ENCODE measurements around the gene GSG1L.

The GSG1L gene

DNA sequence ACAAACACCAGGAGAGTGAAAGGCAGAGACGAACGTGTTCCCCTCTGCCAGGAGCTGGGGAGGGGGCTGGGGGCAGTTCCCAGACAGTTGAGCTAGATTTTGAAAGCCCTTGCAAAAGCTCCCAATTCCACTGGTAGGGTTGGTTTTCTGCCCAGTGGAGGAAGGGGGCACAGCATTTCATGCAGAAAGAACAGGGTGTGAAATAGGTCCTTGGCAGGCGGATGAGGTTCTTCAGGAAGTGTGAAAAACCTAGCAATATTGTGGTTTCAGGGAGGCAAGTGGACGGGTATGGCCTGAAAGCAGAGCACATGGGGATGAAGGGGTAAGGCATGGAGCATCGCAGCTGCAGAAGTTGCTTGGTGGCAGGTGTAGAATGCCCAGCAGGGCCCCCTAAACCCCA lies 265.3 kb downstream of the GSG1L start:
- H3K9me3 Mint-ChIP-seq = peaks cover 2% of the 10 kb centered on the region
- no peaks in the 10 kb centered on the region for H3K4me1 Mint-ChIP-seq (ENCODE audit: low read depth)
- H3K36me3 Mint-ChIP-seq (ENCODE audit: low read depth) = no peaks in the 10 kb centered on the region
- H3K27me3 Mint-ChIP-seq = peaks cover 31% of the 10 kb centered on the region
- H3K27ac Mint-ChIP-seq = no peak overlapping the region
- H3K4me3 Mint-ChIP-seq = no peak overlapping the region
- no peak for DNase-seq

DNA sequence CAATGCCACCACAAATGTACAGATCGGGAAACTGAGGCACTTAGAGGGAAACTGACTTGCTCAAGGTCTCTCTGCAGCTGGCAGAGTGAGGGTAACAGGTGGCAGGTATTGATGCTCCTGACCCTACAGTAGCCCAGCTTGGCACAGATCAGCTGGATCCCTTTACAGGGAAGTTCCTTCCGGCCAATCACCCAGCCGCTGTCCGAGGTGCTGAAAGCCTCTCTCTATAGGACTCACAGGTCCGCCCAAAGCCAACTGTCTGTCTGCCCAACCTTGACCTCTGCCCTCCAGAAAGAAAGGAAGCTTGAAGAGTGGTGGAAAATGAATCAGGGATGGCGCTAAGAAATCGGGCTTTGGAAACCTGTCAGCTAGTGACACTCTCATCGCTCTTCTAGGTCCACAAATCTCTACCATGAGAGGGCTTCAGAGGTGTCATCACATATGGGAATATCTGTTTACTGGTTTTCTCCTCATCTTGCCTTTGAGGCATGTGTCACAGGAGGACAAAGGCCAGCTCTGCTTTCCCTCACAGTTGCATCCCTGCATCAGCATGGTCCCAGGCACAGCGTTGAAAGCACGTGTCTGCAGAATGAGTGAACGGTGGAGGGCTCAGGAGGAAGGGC lies 267.4 kb downstream of the GSG1L start:
- Mint-ChIP-seq H3K4me1 (ENCODE audit: low read depth) (no peaks in the 10 kb centered on the region), H3K27ac (no peak overlapping the region), H3K4me3 (no peak overlapping the region)

DNA sequence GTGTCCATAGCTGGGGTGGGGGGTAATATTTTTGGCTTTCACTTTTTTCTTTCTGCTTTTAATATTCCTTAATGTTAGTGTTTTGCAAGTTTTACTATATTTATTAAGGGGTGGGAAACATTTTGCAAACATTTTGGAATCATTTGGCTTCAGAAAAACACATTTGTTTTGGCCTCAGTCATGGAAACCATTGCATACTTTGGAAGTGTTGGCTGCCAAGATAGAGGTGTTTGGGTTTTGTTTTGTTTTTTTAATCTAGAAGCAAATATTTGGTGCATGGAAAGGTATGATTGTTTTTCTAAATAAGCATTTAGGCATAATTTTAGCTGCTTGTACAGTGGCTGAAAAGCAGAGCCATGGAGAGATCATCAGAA lies 270.3 kb downstream of the GSG1L start:
- no peak for DNase-seq
- Mint-ChIP-seq H3K27ac (no peak overlapping the region), H3K27me3 (peaks cover 19% of the 10 kb centered on the region), H3K36me3 (ENCODE audit: low read depth) (no peaks in the 10 kb centered on the region), H3K4me3 (no peak overlapping the region), H3K9me3 (peaks cover 2% of the 10 kb centered on the region), H3K4me1 (ENCODE audit: low read depth) (no peaks in the 10 kb centered on the region)

More for the DNA sequence above, 267.4 kb downstream of the GSG1L start:
- no peak for DNase-seq
- H3K9me3 Mint-ChIP-seq = peaks cover 2% of the 10 kb centered on the region
- no peaks in the 10 kb centered on the region for H3K36me3 Mint-ChIP-seq (ENCODE audit: low read depth)
- peaks cover 19% of the 10 kb centered on the region for H3K27me3 Mint-ChIP-seq

- Mint-ChIP-seq H3K36me3 (ENCODE audit: low read depth) (no peaks in the 10 kb centered on the region), H3K27ac (no peak overlapping the region), H3K4me3 (no peak overlapping the region), H3K4me1 (ENCODE audit: low read depth) (no peaks in the 10 kb centered on the region), H3K9me3 (peaks cover 2% of the 10 kb centered on the region), H3K27me3 (peaks cover 19% of the 10 kb centered on the region)
- no peak for DNase-seq
These were observed 270.8 kb downstream of the GSG1L start for GRCh38 chr16:27792486-27793248.

DNA sequence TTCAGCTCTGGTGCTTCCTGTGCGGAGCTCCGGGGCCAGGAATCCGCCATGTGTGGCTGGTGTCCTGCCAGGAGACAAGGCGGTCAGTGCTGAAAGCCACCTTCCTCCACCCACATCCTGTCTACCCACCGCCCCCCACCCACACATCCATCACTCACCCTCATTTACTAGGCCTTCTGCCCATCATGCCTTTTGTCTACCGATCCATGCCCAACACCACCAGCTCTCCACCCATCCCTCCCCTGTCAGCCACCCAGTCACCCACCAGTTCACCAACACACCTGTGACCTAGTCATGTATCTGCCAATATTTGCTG lies 272.2 kb downstream of the GSG1L start:
- Mint-ChIP-seq H3K9me3 (peaks cover 2% of the 10 kb centered on the region), H3K4me1 (ENCODE audit: low read depth) (no peaks in the 10 kb centered on the region), H3K36me3 (ENCODE audit: low read depth) (no peaks in the 10 kb centered on the region), H3K4me3 (no peak overlapping the region), H3K27ac (no peak overlapping the region), H3K27me3 (peaks cover 12% of the 10 kb centered on the region)
- no peak for DNase-seq

DNA sequence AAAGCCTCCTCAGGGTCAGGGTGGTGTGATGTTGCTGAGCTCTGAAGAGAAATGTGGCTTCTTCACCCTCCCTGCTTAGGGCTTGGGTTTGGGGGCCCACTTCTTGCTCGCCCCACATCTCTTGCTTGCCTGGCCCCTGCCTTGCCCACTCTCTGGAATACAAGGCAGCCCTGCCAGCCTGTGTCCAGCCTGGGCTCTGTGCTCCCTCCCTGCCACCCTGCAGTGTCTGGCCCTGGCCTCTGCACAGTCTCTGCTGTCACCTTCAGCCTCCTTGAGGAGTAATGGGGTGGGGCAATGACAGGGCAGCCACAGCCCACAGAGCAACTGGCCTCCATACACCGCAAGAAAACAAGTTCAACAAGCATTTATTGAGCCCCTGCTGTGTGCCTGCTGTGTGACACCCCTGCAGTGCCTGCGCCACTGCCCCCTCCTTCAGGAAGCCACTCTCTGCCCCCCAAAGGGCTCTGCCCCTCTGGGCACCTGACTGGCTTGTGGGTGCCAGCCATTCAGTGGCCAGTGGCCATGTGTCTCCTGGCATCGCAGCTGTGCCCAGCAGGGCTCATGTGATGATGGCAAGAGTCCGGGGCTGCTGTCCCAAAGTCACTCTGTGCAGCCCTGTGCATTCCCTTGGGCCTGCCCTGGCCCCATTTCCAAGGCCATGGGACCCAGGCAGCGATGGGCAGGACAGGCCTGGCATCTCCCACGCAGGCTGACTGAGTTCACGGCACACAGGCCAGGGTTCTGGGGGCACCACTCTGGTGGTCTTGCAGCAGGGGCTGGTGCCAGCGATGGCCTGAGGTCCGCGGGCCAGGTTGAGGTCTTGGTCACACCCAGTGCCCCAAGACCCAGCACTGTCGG lies 272.7 kb downstream of the GSG1L start:
- Mint-ChIP-seq H3K27me3 (peaks cover 8% of the 10 kb centered on the region), H3K4me3 (no peak overlapping the region), H3K4me1 (ENCODE audit: low read depth) (no peaks in the 10 kb centered on the region), H3K36me3 (ENCODE audit: low read depth) (no peaks in the 10 kb centered on the region), H3K9me3 (peaks cover 2% of the 10 kb centered on the region), H3K27ac (no peak overlapping the region)
- DNase-seq = no peak

- Mint-ChIP-seq H3K27me3 (peaks cover 2% of the 10 kb centered on the region), H3K9me3 (no peaks in the 10 kb centered on the region), H3K4me3 (no peak overlapping the region), H3K4me1 (ENCODE audit: low read depth) (no peaks in the 10 kb centered on the region), H3K36me3 (ENCODE audit: low read depth) (no peaks in the 10 kb centered on the region), H3K27ac (no peak overlapping the region)
- no peak for DNase-seq
These were observed 273.8 kb downstream of the GSG1L start for GRCh38 chr16:27789595-27790241.

DNA sequence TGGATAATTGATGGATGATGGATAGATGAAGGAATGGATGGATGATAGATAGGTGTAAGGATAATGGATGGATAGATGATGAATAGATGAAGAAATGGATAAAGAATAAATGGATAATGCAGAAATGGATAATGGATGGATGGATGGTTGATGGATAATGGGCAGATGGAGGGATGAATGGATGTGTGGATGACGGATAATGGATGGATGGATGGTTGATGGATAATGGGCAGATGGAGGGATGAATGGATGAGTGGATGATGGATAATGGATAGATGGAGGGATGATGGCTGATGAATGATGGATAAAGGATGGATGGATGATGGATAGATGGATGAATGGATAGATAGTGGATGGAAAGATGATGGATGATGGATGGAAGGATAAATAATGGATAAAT lies 274.4 kb downstream of the GSG1L start:
- DNase-seq = no peak
- Mint-ChIP-seq H3K27me3 (no peaks in the 10 kb centered on the region), H3K4me1 (ENCODE audit: low read depth) (no peaks in the 10 kb centered on the region), H3K4me3 (no peak overlapping the region), H3K36me3 (ENCODE audit: low read depth) (no peaks in the 10 kb centered on the region), H3K27ac (no peak overlapping the region), H3K9me3 (no peaks in the 10 kb centered on the region)

DNA sequence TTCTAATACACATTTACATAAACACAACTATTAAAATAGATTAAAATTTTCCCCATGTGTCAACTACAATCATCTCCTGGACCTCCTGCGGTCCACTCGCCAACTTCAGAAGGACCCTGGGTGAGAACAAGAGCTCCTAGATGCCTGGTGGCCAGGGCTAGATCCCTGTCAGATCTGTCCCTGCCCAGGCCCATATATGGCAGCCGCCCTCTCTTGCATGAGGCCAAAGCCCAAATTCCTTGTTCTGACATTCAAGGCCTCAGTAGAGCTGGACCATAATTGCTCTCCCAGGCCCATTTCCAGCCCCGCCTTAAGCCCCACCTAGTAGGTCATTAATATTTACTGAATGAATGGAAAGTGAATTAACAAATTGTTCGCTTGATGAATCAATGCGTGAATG lies 275.8 kb downstream of the GSG1L start:
- no peaks in the 10 kb centered on the region for H3K36me3 Mint-ChIP-seq (ENCODE audit: low read depth)
- no peaks in the 10 kb centered on the region for H3K27me3 Mint-ChIP-seq
- no peak for DNase-seq
- H3K27ac Mint-ChIP-seq = no peak overlapping the region
- H3K4me3 Mint-ChIP-seq = no peak overlapping the region
- no peaks in the 10 kb centered on the region for H3K9me3 Mint-ChIP-seq
- H3K4me1 Mint-ChIP-seq (ENCODE audit: low read depth) = no peaks in the 10 kb centered on the region

DNA sequence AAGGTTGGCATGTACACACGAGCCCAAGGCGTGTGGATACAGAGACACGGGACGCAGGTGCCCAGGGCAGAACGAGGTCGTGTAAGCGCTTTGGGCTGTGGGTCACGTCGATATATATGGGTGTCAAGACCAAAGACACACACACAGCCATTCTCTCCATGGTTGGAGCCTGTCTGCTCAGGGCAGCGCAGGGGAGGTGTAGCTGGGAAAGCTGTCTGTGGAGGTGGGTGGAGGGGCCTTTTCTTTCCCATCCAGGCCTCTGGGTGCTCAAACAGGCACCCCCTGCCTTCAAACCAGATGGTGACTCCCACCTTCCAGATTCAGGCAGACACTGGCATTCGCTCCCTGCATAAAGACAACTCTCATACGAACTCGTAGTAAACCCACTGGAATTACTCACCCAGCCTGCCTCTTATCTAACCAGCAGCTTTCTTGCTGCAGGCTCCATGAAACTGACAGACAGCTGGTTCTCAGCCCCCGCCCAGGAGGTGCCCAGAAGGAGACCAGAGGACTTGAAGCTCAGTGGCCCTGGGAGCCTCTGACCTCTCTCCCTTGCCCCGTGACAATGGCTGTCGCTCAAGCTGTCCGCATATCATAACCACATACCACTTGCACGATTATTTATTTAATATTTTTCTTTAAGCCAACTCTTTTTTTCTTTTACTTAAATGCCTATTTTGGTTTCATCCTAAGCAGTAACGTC lies 276.4 kb downstream of the GSG1L start:
- DNase-seq = no peak
- Mint-ChIP-seq H3K4me3 (no peak overlapping the region), H3K9me3 (no peaks in the 10 kb centered on the region), H3K27ac (no peak overlapping the region), H3K4me1 (ENCODE audit: low read depth) (no peaks in the 10 kb centered on the region), H3K36me3 (ENCODE audit: low read depth) (no peaks in the 10 kb centered on the region), H3K27me3 (no peaks in the 10 kb centered on the region)

DNA sequence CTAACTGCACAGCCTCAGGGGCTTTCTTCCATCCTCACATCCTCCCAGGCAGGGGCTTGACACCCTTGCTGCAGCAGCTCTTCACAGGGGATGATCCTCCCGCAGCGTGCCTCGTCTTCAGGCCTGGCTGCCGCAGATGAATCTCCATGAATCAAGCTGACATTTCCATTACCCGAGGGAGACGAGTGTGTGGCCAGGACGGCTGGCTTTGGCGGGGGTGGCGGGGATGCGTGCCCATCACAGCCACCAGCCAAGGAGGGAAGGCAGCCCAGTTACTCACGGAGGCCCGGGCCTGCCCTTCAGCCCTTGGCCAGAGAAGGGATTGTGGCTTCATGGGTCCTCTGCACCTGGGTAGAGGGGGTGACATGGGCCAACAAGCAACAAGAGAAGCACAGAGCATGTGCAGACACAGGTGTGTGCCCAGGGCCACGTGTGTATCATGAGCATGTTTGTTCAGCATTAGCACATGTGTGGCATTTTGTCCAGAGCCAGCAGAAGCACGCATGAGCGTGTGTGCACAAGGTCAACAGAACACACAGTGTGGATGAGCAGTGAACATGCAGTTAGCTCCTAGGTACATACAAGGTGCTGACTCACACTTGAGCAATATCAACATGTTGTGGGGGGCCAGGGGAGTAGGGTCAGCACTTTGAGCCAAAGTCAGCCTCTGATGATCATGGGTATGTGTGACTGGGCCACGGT lies 277.1 kb downstream of the GSG1L start:
- Mint-ChIP-seq H3K27me3 (no peaks in the 10 kb centered on the region), H3K4me3 (no peak overlapping the region), H3K4me1 (ENCODE audit: low read depth) (no peaks in the 10 kb centered on the region), H3K36me3 (ENCODE audit: low read depth) (no peaks in the 10 kb centered on the region), H3K27ac (no peak overlapping the region), H3K9me3 (no peaks in the 10 kb centered on the region)
- no peak for DNase-seq

DNA sequence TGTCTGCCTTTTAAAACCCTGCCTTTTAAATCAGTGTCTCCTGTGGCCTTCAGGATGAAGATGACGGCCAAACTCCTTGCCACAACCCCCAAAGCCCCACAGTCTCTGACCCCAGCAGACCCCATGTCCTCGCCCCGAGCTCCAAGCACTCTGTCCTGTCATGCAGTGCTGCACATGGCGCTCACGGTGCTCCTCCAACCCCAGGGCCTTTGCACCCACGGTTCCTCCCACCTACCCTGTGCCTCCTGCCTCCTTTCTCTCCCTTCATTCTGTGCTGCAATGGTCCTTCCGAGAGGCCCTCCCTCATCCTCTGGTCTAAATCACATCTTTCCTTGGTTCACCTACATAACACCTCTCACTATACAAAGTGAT lies 278.2 kb downstream of the GSG1L start:
- Mint-ChIP-seq H3K9me3 (no peaks in the 10 kb centered on the region), H3K36me3 (ENCODE audit: low read depth) (no peaks in the 10 kb centered on the region), H3K4me3 (no peak overlapping the region), H3K4me1 (ENCODE audit: low read depth) (no peaks in the 10 kb centered on the region), H3K27me3 (no peaks in the 10 kb centered on the region), H3K27ac (no peak overlapping the region)
- DNase-seq = no peak

DNA sequence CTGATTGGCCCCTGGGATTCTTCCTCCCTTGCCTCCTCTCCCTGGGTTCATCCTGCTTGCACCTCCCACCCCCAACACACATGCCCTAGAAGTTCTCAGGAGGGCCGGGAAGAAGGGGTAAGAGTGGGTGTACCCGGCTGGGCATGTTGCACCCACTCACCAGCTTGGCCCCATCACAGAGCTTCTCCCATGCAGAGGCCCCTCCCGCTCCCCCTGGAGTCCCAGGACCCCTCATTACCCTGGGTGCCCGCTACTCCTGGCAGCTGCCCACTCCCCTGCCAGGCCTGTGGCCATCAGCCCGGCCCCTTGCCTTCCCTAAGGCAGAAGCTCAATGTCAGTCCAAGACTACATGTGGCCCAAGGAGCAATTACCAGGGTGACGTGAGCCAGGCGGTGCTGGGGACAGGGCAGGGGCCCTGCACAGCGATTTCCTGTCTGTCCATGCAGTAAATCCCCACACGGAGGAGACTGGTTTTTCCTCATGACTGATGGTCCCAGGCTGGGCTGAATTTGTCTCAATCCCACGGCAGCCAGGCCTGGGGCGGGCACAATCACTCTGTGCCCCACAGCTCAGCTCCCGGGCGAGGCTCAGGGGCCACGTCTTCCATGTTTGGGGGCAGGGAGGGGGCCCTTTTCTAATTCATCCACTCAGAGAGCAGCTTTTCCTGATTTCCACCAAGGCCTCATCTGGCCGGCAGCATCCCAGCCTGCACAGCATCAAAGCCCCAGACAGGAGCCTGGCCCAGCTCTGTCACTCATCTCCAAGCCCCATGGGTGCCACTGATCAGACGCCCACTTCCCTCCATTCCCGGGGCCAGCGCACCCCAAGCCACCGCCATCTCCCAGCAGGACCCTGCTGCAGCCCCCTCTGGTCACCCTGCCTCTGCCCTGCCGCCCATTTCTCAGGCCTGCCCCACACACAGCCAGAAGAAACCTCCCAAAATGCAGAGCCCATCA lies 278.9 kb downstream of the GSG1L start:
- no peak overlapping the region for H3K4me3 Mint-ChIP-seq
- H3K27me3 Mint-ChIP-seq = no peaks in the 10 kb centered on the region
- no peaks in the 10 kb centered on the region for H3K36me3 Mint-ChIP-seq (ENCODE audit: low read depth)
- no peak overlapping the region for H3K27ac Mint-ChIP-seq
- no peak for DNase-seq
- H3K4me1 Mint-ChIP-seq (ENCODE audit: low read depth) = no peaks in the 10 kb centered on the region
- no peaks in the 10 kb centered on the region for H3K9me3 Mint-ChIP-seq
